Spleen (tissue), 11 donors: ENCODE data around the gene MGME1. TPM values are rescaled to one million over a fixed set of nuclear protein-coding genes. Genes with fewer than 3 reads are reported as not detected.

Experiments
- DNase-seq: peaks from one replicate; pipeline ENCODE4 v3.0.0-alpha.2; 2020
- H3K27ac ChIP-seq, 8 donors: fragments of 200-600 bp; sonication (generic) in 7 of 8; 1 replicate in 4 of 8; 2 replicates in 4 of 8; pipeline versions ENCODE4 v1.5.0 to v1.8.0; 2016 to 2021; ENCODE audit warnings: inconsistent platforms in 4 of 8, mild to moderate bottlenecking in 4 of 8, moderate library complexity in 1 of 8
- H3K27me3 ChIP-seq, 7 donors: fragments of 200-600 bp; sonication (generic) in 6 of 7; replicated peaks in 1 of 7; 1 replicate in 4 of 7; 2 replicates in 3 of 7; pipeline versions ENCODE4 v1.5.0 to v1.8.0; 2016 to 2021; ENCODE audit warnings: inconsistent platforms in 3 of 7, mild to moderate bottlenecking in 1 of 7
- H3K36me3 ChIP-seq, 6 donors: fragments of 200-600 bp; sonication (generic) in 5 of 6; 1 replicate in 4 of 6; 2 replicates in 2 of 6; pipeline versions ENCODE4 v1.5.0 to v1.8.0; 2016 to 2021; ENCODE audit warnings: inconsistent platforms in 2 of 6
- H3K4me1 ChIP-seq, 6 donors: fragments of 200-600 bp; sonication (generic) in 5 of 6; 1 replicate in 3 of 6; 2 replicates in 3 of 6; pipeline versions ENCODE4 v1.5.0 to v1.8.0; 2016 to 2021; ENCODE audit warnings: inconsistent platforms in 3 of 6
- H3K4me3 ChIP-seq, 8 donors: fragments of 200-600 bp; sonication (generic) in 7 of 8; 1 replicate in 4 of 8; 2 replicates in 4 of 8; pipeline versions ENCODE4 v1.5.0 to v1.8.0; 2016 to 2021; ENCODE audit warnings: inconsistent platforms in 4 of 8, mild to moderate bottlenecking in 4 of 8, moderate library complexity in 2 of 8
- H3K9me3 ChIP-seq, 8 donors: fragments of 200-600 bp; sonication (generic) in 7 of 8; 1 replicate in 4 of 8; 2 replicates in 4 of 8; pipeline versions ENCODE4 v1.5.0 to v1.8.0; 2016 to 2021; ENCODE audit warnings: inconsistent platforms in 4 of 8
- POLR2A ChIP-seq, 3 donors: fragments of 450-650 bp; IDR thresholded peaks; one replicate each; pipeline ENCODE4 v1.5.1; 2017; ENCODE audit warnings: antibody characterized with exemption in 3 of 3, mild to moderate bottlenecking in 1 of 3
- POLR2AphosphoS5 ChIP-seq, 3 donors: sonication (generic); formaldehyde crosslinking; IDR thresholded peaks; one replicate each; pipeline ENCODE4 v1.5.1; 2017; ENCODE audit warnings: antibody characterized with exemption in 3 of 3
- WGBS, 5 donors: extraction: QIAGEN DNeasy Blood & Tissue Kit in 3 of 5; methylation state at CpG; one replicate each; pipeline versions ENCODE4 v1.1.5 to v1.1.7; 2013 to 2018; 5-methylcytosine and 5-hydroxymethylcytosine counted together
- intact Hi-C: fragments of 100-400 bp; cut with DNase I; formaldehyde crosslinking; loops from one replicate; pipeline ENCODE4 v1.15.0; 2023; ENCODE audit warnings: low total_unique reads
- polyA plus RNA-seq, 3 donors: library from polyadenylated mRNA; stranded (reverse); fragments of 200-250 nt; gene quantifications; one replicate each; pipeline ENCODE4 v1.2.1, GENCODE V29; 2013
- total RNA-seq, 7 donors: library from RNA; depleted of rRNA in 3 of 7; stranded (reverse); fragments of >200 nt in 3 of 7; fragmentation: NEBNext Ultra II Directional in 4 of 7; extraction: Animal tissue kit (Norgen Biotek cat#: 25700) in 4 of 7; gene quantifications; one replicate each; pipeline versions ENCODE4 v1.1.0 to v1.2.1, GENCODE V29; 2016 to 2021
- TF ChIP-seq, protein P1 (sequence below), 11 experiments: fragments of 200-600 bp in 7 of 11; fragments of 450-650 bp in 4 of 11; sonication (generic) in 4 of 11; IDR thresholded peaks in 8 of 11; conservative IDR thresholded peaks in 3 of 11; 1 replicate in 7 of 11; 2 replicates in 4 of 11; pipeline versions ENCODE4 v1.4.0 to v1.8.0; 2016 to 2021; ENCODE audit warnings: antibody characterized with exemption in 11 of 11, inconsistent platforms in 4 of 11, mild to moderate bottlenecking in 1 of 11
- donor health status: healthy with polysubstance abuse.
- donor health status: DM: no; HTN: no; CAD: no; lungs with moderate emphysema.
- donor health status: DM: no; HTN: no; CAD: no.
- donor health status: Bipolar disorder and iron deficiency.
- donor health status: healthy.
- donor health status: DM: no; HTN: no; CAD: no.
- donor health status: DM: yes; HTN: yes; CAD: no.

The MGME1 gene
- total and polyA plus RNA-seq, 10 donors = 20.9 to 33.4 (median 27.6) TPM

DNA sequence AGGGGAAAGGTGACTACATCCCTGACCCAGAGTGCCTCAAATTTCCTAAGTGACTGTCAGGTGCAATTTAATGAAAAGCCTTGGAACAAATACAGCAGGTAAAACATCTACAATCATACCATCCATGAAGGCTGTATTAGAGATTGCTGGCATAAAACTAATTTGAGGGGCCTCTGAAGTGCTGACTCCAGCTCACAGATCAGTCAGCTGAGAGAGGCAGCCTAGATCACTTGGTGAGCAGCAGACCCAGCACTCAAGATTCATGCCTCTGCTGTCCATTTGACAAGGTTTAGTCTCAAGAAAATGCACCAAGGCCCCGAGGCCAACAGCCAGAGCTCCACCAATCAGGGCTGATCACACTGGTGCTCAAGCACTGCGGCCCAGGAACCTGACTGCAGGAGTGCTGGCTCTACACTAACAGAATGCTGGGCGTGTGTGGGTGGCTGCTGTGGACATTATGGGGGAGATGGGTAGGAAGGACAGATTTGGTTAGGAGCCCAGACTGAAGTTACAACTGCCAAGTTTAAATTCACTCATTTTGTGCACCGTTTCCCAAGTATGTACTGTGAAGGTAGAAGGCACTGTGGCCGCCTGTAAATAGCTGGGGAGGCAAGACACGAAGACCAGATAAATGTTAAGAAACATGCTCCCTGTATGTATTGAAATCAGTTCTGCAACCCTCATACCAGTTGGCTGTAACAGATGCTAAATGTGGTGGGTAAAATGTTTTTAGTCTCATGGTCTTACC, 28.4 kb upstream of the MGME1 start:
- TF ChIP-seq POLR2A (IDR thresholded peaks at IDR 0.05) (no peak), POLR2AphosphoS5 (IDR thresholded peaks at IDR 0.05) (peak in 2 of 3 donors; percentile 12 to 33)
- TF ChIP-seq, protein P1, sequence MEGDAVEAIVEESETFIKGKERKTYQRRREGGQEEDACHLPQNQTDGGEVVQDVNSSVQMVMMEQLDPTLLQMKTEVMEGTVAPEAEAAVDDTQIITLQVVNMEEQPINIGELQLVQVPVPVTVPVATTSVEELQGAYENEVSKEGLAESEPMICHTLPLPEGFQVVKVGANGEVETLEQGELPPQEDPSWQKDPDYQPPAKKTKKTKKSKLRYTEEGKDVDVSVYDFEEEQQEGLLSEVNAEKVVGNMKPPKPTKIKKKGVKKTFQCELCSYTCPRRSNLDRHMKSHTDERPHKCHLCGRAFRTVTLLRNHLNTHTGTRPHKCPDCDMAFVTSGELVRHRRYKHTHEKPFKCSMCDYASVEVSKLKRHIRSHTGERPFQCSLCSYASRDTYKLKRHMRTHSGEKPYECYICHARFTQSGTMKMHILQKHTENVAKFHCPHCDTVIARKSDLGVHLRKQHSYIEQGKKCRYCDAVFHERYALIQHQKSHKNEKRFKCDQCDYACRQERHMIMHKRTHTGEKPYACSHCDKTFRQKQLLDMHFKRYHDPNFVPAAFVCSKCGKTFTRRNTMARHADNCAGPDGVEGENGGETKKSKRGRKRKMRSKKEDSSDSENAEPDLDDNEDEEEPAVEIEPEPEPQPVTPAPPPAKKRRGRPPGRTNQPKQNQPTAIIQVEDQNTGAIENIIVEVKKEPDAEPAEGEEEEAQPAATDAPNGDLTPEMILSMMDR (IDR thresholded peaks at IDR 0.05 in 8 of 11, conservative IDR thresholded peaks at IDR 0.05 in 3 of 11) = no peak
- WGBS, 5 donors = 64 to 71% (median 69%) methylated on average over 6 of the region's 6 CpGs
- Histone ChIP-seq H3K27ac (peak overlapping the region in 1 of 8 donors; percentile 68), H3K36me3 (peaks cover 0 to 54% (median 42%) of the 10 kb centered on the region in 6 donors), H3K9me3 (no peaks in the 10 kb centered on the region), H3K4me3 (no peak overlapping the region), H3K27me3 (no peaks in the 10 kb centered on the region), H3K4me1 (peaks cover 7 to 54% (median 25%) of the 10 kb centered on the region in 6 donors)
- intact Hi-C loops = loop anchor here (10.0 kb wide), 1 partner anchor 54 kb away; no protein-coding TSS in a partner anchor
- DNase-seq = no peak

DNA sequence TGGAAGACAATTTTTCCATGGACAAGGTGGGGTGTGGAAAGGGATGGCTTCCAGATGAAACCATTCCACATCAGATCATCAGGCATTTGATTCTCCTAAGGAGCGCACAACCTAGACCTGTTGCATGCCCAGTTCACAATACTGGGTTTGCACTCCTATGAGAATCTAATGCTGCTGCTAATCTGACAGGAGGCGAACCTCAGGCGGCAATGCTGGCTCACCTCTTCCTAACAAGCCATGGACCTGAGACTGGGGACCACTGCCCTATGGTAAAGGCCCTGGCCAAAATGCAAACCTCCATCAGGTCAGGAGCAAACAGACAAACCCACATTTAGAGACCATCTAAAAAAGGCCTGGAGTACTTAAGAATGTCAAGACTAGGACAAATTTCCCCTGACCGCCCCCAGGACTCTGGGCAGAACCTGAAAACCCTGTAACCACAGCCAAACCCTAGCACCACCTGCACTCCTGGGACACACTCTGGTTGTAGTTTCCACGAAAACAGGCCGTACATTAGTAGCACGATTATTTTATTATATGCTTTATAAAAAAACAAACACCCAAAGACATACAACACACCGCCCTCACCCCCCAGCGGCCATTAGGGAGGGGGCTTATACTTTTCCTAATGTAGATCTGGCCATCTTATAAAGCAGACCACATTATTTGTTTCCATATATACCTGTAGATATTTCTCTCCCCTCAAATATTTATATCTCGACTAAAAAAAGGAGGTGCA, 27.6 kb upstream of the MGME1 start:
- no peak for DNase-seq
- no peak overlapping the region for H3K27ac ChIP-seq
- no peaks in the 10 kb centered on the region for H3K9me3 ChIP-seq
- no peak overlapping the region for H3K4me3 ChIP-seq
- intact Hi-C loops = loop anchor here (10.0 kb wide), 1 partner anchor 54 kb away; no protein-coding TSS in a partner anchor
- TF ChIP-seq POLR2A (IDR thresholded peaks at IDR 0.05) (no peak), POLR2AphosphoS5 (IDR thresholded peaks at IDR 0.05) (peak in 1 of 3 donors; percentile 23)
- H3K36me3 ChIP-seq = peaks cover 0 to 63% (median 50%) of the 10 kb centered on the region in 6 donors
- peaks cover 7 to 56% (median 24%) of the 10 kb centered on the region in 6 donors for H3K4me1 ChIP-seq
- WGBS, 5 donors = 88 to 97% (median 94%) methylated on average over 8 to 10 of the region's 10 CpGs
- no peaks in the 10 kb centered on the region for H3K27me3 ChIP-seq

DNA sequence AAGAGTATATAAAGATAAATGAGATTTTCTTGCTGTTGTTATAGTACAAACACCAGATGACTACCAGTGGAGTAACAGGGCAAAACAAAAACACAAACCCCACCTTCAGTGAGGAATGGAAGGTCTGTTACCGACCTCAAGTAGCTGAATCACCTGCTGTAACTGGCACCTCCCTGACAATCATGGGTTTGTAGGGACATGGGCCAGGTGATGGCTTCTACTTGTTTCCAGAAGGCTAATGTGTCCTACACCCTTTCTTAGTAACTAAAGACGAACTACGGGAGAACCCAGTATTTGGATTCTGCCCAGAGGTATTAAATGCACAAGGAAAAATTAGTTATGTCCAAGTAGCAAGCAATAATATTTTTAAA, 27.0 kb upstream of the MGME1 start:
- peaks cover 0 to 68% (median 56%) of the 10 kb centered on the region in 6 donors for H3K36me3 ChIP-seq
- intact Hi-C loops = loop anchor here (10.0 kb wide), 1 partner anchor 53 kb away; no protein-coding TSS in a partner anchor
- WGBS, 5 donors = 83 to 94% (median 89%) methylated on average over 3 of the region's 3 CpGs

DNA sequence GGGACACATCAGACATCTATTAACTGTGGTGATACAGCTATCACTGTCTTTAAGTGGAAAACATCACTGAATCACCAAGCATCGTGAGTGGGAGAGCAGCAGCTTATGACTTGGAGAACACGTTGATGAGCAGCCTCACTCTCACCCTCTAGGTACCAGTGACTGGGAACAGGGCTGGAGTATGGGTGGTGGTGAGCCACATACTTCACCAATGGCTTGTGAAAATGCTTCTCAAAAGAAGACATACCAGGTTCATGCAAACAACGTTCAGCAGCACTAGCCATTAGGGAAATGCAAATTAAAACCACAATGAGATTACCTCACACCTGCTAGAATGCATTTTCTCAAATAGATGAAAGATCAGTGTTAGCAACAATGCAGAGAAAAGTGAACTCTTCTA, 25.5 kb upstream of the MGME1 start:
- H3K9me3 ChIP-seq = no peaks in the 10 kb centered on the region
- WGBS, 5 donors = 42 to 51% (median 49%) methylated on average over 3 of the region's 3 CpGs
- TF ChIP-seq POLR2A (IDR thresholded peaks at IDR 0.05) = no peak
- peak in 1 of 3 donors; percentile 49 for TF ChIP-seq POLR2AphosphoS5 (IDR thresholded peaks at IDR 0.05)
- TF ChIP-seq, protein P1 (IDR thresholded peaks at IDR 0.05 in 8 of 11, conservative IDR thresholded peaks at IDR 0.05 in 3 of 11) = no peak
- peaks cover 7 to 49% (median 19%) of the 10 kb centered on the region in 6 donors for H3K4me1 ChIP-seq
- H3K36me3 ChIP-seq = peaks cover 0 to 84% (median 71%) of the 10 kb centered on the region in 6 donors
- H3K27ac ChIP-seq = peak overlapping the region in 1 of 8 donors; percentile 21
- H3K27me3 ChIP-seq = no peaks in the 10 kb centered on the region
- intact Hi-C loops = loop anchor here (10.0 kb wide), 1 partner anchor 51 kb away; no protein-coding TSS in a partner anchor
- DNase-seq = no peak
- H3K4me3 ChIP-seq = no peak overlapping the region

More for the DNA sequence above, 27.0 kb upstream of the MGME1 start:
- Histone ChIP-seq H3K27ac (no peak overlapping the region), H3K27me3 (no peaks in the 10 kb centered on the region), H3K4me1 (peaks cover 7 to 59% (median 21%) of the 10 kb centered on the region in 6 donors), H3K4me3 (no peak overlapping the region), H3K9me3 (no peaks in the 10 kb centered on the region)
- TF ChIP-seq, protein P1 (IDR thresholded peaks at IDR 0.05 in 8 of 11, conservative IDR thresholded peaks at IDR 0.05 in 3 of 11) = no peak
- TF ChIP-seq POLR2A (IDR thresholded peaks at IDR 0.05) = no peak
- no peak for TF ChIP-seq POLR2AphosphoS5 (IDR thresholded peaks at IDR 0.05)
- DNase-seq = no peak
